GM21381 (cell line): ENCODE data around the gene ZNRF3.
"Not testable (repeated sequence)": the region's sequence is repeated elsewhere in the genome, so short reads cannot be mapped to it uniquely, and the experiment has no call there.

Experiments
- ATAC-seq: cut with Tn5 transposase; IDR thresholded peaks from one replicate; pipeline ENCODE4 v1.9.1; 2021; ENCODE audit warnings: mild to moderate bottlenecking, moderate library complexity; ENCODE audit not compliant: unreplicated experiment

Gene ZNRF3

GRCh38 chr22:28882878-28883656 is at the start of gene ZNRF3:
TSS of gene ZNRF3 (plus strand) at chr22:28883572. CDS start at chr22:28883767, 195 bp downstream.
- ATAC-seq: peak; percentile 56

- ATAC-seq: no peak
Observed at GRCh38 chr22:28835630-28836189, 47.7 kb upstream of the ZNRF3 start.

GRCh38 chr22:28837640-28838039 is 45.7 kb upstream of the ZNRF3 start:
- no peak for ATAC-seq

- ATAC-seq: no peak
Observed at GRCh38 chr22:28838971-28839370, 44.4 kb upstream of the ZNRF3 start.

- ATAC-seq: no peak
Observed at GRCh38 chr22:28841111-28841510, 42.3 kb upstream of the ZNRF3 start.

GRCh38 chr22:28843633-28844032 is 39.7 kb upstream of the ZNRF3 start:
- ATAC-seq: no peak

- not testable (repeated sequence) for ATAC-seq
Observed at GRCh38 chr22:28844277-28844676, 39.1 kb upstream of the ZNRF3 start.

- ATAC-seq: no peak
Observed at GRCh38 chr22:28846994-28847393, 36.4 kb upstream of the ZNRF3 start.

GRCh38 chr22:28855355-28856094 is 27.8 kb upstream of the ZNRF3 start:
- ATAC-seq: no peak

- ATAC-seq: no peak
Observed at GRCh38 chr22:28856095-28856455, 27.3 kb upstream of the ZNRF3 start.

GRCh38 chr22:28857288-28857687 is 26.1 kb upstream of the ZNRF3 start:
- no peak for ATAC-seq

- ATAC-seq: no peak
Observed at GRCh38 chr22:28864878-28865596, 18.3 kb upstream of the ZNRF3 start.

- no peak for ATAC-seq
Observed at GRCh38 chr22:28867191-28867590, 16.2 kb upstream of the ZNRF3 start.

GRCh38 chr22:28868389-28868788 is 15.0 kb upstream of the ZNRF3 start:
- ATAC-seq: not testable (repeated sequence)

GRCh38 chr22:28869736-28870135 is 13.6 kb upstream of the ZNRF3 start:
- ATAC-seq: no peak

- no peak for ATAC-seq
Observed at GRCh38 chr22:28873183-28873963, 10.0 kb upstream of the ZNRF3 start.

- ATAC-seq: no peak
Observed at GRCh38 chr22:28874061-28874460, 9.3 kb upstream of the ZNRF3 start.

GRCh38 chr22:28874811-28875320 is 8.5 kb upstream of the ZNRF3 start:
- ATAC-seq: no peak

- no peak for ATAC-seq
Observed at GRCh38 chr22:28882545-28882877, 861 bp upstream of the ZNRF3 start.

GRCh38 chr22:28883657-28883916 is 215 bp downstream of the ZNRF3 start:
- ATAC-seq: no peak
